Psoas muscle (tissue), 8 donors: ENCODE data around the gene KCNV2. TPM values are rescaled to one million over a fixed set of nuclear protein-coding genes. Genes with fewer than 3 reads are reported as not detected.

Experiments used
- ATAC-seq, 4 donors: fragments of 200-7000 bp; cut with Tn5 transposase; one replicate each; pipeline ENCODE4 v1.9.1; 2020; ENCODE audit warnings: moderate library complexity in 3 of 4, mild to moderate bottlenecking in 2 of 4
- DNase-seq, 2 donors: peaks; one replicate each; pipeline ENCODE4 v3.0.0-alpha.2; 2020
- H3K27ac ChIP-seq: fragments of 200-600 bp; one replicate; pipeline ENCODE4 v1.8.0; 2022
- H3K27me3 ChIP-seq, 3 donors: fragments of 200-600 bp in 1 of 3; one replicate each; pipeline versions ENCODE4 v1.6.1 to v1.8.0; 2013 to 2022; ENCODE audit warnings: low read length in 2 of 3, mild to moderate bottlenecking in 2 of 3, moderate library complexity in 1 of 3; ENCODE audit not compliant: insufficient read depth in 3 of 3
- H3K36me3 ChIP-seq, 2 donors: fragments of 200-600 bp in 1 of 2; one replicate each; pipeline versions ENCODE4 v1.6.1 to v1.8.0; 2013 to 2022; ENCODE audit warnings: low read depth in 1 of 2, mild to moderate bottlenecking in 1 of 2, moderate library complexity in 1 of 2; ENCODE audit not compliant: insufficient read depth in 1 of 2
- H3K4me1 ChIP-seq: fragments of 200-600 bp; one replicate; pipeline ENCODE4 v1.8.0; 2022
- H3K4me3 ChIP-seq: fragments of 200-600 bp; one replicate; pipeline ENCODE4 v1.8.0; 2022; ENCODE audit warnings: mild to moderate bottlenecking
- H3K9me3 ChIP-seq: fragments of 200-600 bp; one replicate; pipeline ENCODE4 v1.8.0; 2022
- CTCF ChIP-seq: fragments of 200-600 bp; IDR thresholded peaks from one replicate; pipeline ENCODE4 v1.8.0; 2022; ENCODE audit warnings: antibody characterized with exemption
- WGBS, 3 donors: extraction: QIAGEN DNeasy Blood & Tissue Kit; methylation state at CpG; one replicate each; pipeline versions ENCODE4 v1.1.6 to v1.1.7; 2013; 5-methylcytosine and 5-hydroxymethylcytosine counted together
- intact Hi-C, 2 donors: fragments of 100-400 bp; cut with DNase I; formaldehyde crosslinking; loops; one replicate each; pipeline versions ENCODE4 v1.11.0 to v1.14.2; 2022
- polyA plus RNA-seq, 3 donors: library from polyadenylated mRNA; stranded (reverse); fragments of 200-250 nt; gene quantifications; one replicate each; pipeline ENCODE4 v1.2.3, GENCODE V29; 2013
- total RNA-seq, 4 donors: library from RNA; stranded (reverse); fragmentation: NEBNext Ultra II Directional in 2 of 4; extraction: Animal tissue kit (Norgen Biotek cat#: 25700) in 2 of 4; gene quantifications; one replicate each; pipeline versions ENCODE4 v1.2.1 to v1.2.4, GENCODE V29; 2021 to 2023
- donor health status: healthy with polysubstance abuse.
- donor health status: DM: no; HTN: no; CAD: no; lungs with moderate emphysema.
- donor health status: Bipolar disorder and iron deficiency.
- donor health status: healthy.
- donor health status: DM: yes; HTN: yes; CAD: no.
- donor health status: DM: no; HTN: no; CAD: no.
- donor health status: DM: no; HTN: no; CAD: no.
- donor health status: DM: yes; HTN: yes; CAD: no.

Gene KCNV2
- total and polyA plus RNA-seq, 7 donors: not detected

GRCh38 chr9:2677915-2678889 is 39.1 kb upstream of the KCNV2 start:
- no peak for TF ChIP-seq CTCF
- DNase-seq (no peak), ATAC-seq (peak in 2 of 4 donors; percentile 57 to 69)
- intact Hi-C loops: no loop called here
- WGBS, 3 donors: 27 to 42% (median 30%) methylated on average over 5 of the region's 5 CpGs
- no peaks in the 10 kb centered on the region for H3K9me3 ChIP-seq
- H3K27me3 ChIP-seq: no peaks in the 10 kb centered on the region
- peaks cover 8% of the 10 kb centered on the region for H3K4me1 ChIP-seq
- H3K4me3 ChIP-seq: no peak overlapping the region
- H3K36me3 ChIP-seq: no peaks in the 10 kb centered on the region
- no peak overlapping the region for H3K27ac ChIP-seq

- H3K27ac ChIP-seq: no peak overlapping the region
- DNase-seq: no peak
- WGBS, 3 donors: 63 to 81% (median 63%) methylated on average over 2 of the region's 2 CpGs
Measured at GRCh38 chr9:2679011-2679410, 38.3 kb upstream of the KCNV2 start.

GRCh38 chr9:2681981-2682380 is 35.3 kb upstream of the KCNV2 start:
- no peaks in the 10 kb centered on the region for H3K27me3 ChIP-seq
- H3K9me3 ChIP-seq: no peaks in the 10 kb centered on the region
- no peak overlapping the region for H3K27ac ChIP-seq
- no peak overlapping the region for H3K4me3 ChIP-seq
- TF ChIP-seq CTCF: no peak
- intact Hi-C loops: no loop called here
- DNase-seq: no peak
- H3K36me3 ChIP-seq: no peaks in the 10 kb centered on the region
- peaks cover 8% of the 10 kb centered on the region for H3K4me1 ChIP-seq
- ATAC-seq: no peak
- WGBS, 3 donors: 68 to 80% (median 77%) methylated on average over 1 of the region's 1 CpG

More at GRCh38 chr9:2679011-2679410, 38.3 kb upstream of the KCNV2 start:
- intact Hi-C loops: no loop called here
- Histone ChIP-seq H3K36me3 (no peaks in the 10 kb centered on the region), H3K27me3 (no peaks in the 10 kb centered on the region), H3K4me3 (no peak overlapping the region), H3K4me1 (peaks cover 8% of the 10 kb centered on the region), H3K9me3 (no peaks in the 10 kb centered on the region)
- TF ChIP-seq CTCF: no peak
- ATAC-seq: peak; percentile 79 to 91 (median 84)

GRCh38 chr9:2686911-2687310 is 30.4 kb upstream of the KCNV2 start:
- no peaks in the 10 kb centered on the region for H3K36me3 ChIP-seq
- no peaks in the 10 kb centered on the region for H3K4me1 ChIP-seq
- intact Hi-C loops: no loop called here
- no peaks in the 10 kb centered on the region for H3K9me3 ChIP-seq
- 86 to 96% (median 95%) methylated on average over 4 of the region's 4 CpGs for whole genome bisulfite sequencing, 3 donors
- DNase-seq (no peak), ATAC-seq (no peak)
- no peaks in the 10 kb centered on the region for H3K27me3 ChIP-seq
- H3K27ac ChIP-seq: no peak overlapping the region
- TF ChIP-seq CTCF: no peak
- H3K4me3 ChIP-seq: no peak overlapping the region
